Muscle layer of duodenum (tissue), 2 donors: ENCODE measurements around the gene CCDC33.

Experiments
- H3K27ac ChIP-seq: one replicate; pipeline ENCODE4 v1.7.0; 2013; ENCODE audit warnings: mild to moderate bottlenecking, low read length
- H3K27me3 ChIP-seq: one replicate; pipeline ENCODE4 v1.7.0; 2013; ENCODE audit warnings: low read depth, mild to moderate bottlenecking, control low read depth, low read length
- H3K36me3 ChIP-seq, 2 donors: one replicate each; pipeline ENCODE4 v1.7.0; 2013; ENCODE audit warnings: low read length in 2 of 2, control low read depth in 1 of 2, mild to moderate bottlenecking in 1 of 2; ENCODE audit not compliant: insufficient read depth in 2 of 2, control insufficient read depth in 1 of 2
- H3K4me1 ChIP-seq, 2 donors: one replicate each; pipeline ENCODE4 v1.7.0; 2013; ENCODE audit warnings: low read length in 2 of 2, mild to moderate bottlenecking in 2 of 2, control low read depth in 1 of 2, moderate library complexity in 1 of 2; ENCODE audit not compliant: insufficient read depth in 2 of 2, control insufficient read depth in 1 of 2
- H3K4me3 ChIP-seq, 2 donors: one replicate each; pipeline ENCODE4 v1.7.0; 2013; ENCODE audit warnings: low read length in 2 of 2, low read depth in 1 of 2, mild to moderate bottlenecking in 1 of 2
- H3K9me3 ChIP-seq, 2 donors: one replicate each; pipeline ENCODE4 v1.7.0; 2013; ENCODE audit warnings: low read length in 2 of 2, control low read depth in 1 of 2, mild to moderate bottlenecking in 1 of 2; ENCODE audit not compliant: control insufficient read depth in 1 of 2
- donor health status: healthy.

Gene CCDC33

DNA sequence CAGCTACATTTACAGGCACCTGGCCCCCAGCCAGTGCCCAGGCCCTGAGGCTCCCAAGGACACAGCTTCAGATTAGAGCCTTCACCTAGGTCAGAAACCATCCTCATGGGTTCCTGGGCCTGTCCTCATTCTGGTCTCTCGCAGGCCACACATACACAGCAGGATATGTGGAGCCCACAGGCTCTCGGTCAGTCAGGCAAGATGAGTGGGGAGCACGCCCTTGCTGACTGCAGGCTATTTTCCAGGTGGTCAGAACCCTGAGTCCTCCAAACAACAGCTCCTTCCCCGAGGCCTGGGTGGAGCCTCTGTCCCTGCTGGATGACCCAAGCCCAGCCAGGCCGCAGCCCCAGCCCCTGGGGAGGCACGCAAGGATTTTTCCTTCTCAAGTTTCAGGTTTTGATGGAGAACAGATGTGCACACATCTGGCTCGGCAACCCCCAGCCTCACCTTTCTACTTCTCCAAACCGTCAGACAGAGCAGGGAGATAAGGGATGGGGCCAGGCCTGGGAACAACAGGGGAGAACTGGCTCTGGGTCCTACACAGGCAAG is 35.2 kb upstream of the CCDC33 start:
- no peak overlapping the region for H3K27ac ChIP-seq
- H3K4me1 ChIP-seq = no peaks in the 10 kb centered on the region

DNA sequence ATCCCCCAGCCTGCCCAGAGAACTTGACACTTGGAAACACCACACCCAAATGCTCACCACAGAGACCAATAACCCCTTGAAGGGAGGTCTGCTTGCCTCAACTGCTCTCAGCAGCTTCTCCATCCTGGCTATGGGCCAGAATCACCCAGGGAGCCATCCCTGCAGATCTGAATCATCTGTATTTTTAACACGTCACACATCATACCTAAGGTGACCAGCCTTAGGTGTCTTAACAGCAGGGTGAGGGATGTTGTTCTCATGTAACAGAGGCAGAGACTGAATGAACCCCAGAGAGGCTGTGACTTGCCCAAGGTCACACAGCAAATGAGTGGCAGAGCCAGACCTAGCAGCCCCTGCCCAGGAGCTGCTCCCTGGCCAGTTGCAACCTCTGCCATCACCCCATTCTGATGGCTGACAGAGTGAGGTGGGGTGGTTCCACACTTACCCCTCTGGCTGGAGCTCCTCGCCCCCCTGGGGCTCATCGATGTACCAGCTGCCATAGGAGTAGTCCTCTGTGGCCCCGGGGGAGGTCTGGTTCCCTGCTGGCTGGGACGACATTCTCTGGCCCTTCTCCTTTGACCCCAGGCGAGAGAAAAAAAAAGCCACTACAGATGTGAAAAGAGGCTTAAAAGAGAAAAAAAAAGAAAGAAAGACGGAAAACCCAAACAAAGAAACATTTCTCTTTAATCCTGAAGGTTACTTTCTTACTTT is 34.3 kb upstream of the CCDC33 start:
- Histone ChIP-seq H3K4me1 (no peaks in the 10 kb centered on the region), H3K9me3 (no peaks in the 10 kb centered on the region), H3K27me3 (no peaks in the 10 kb centered on the region), H3K27ac (no peak overlapping the region), H3K36me3 (no peaks in the 10 kb centered on the region), H3K4me3 (no peak overlapping the region)

More for the DNA sequence above, 35.2 kb upstream of the CCDC33 start:
- no peaks in the 10 kb centered on the region for H3K27me3 ChIP-seq
- no peaks in the 10 kb centered on the region for H3K36me3 ChIP-seq
- H3K9me3 ChIP-seq = no peaks in the 10 kb centered on the region
- no peak overlapping the region for H3K4me3 ChIP-seq

DNA sequence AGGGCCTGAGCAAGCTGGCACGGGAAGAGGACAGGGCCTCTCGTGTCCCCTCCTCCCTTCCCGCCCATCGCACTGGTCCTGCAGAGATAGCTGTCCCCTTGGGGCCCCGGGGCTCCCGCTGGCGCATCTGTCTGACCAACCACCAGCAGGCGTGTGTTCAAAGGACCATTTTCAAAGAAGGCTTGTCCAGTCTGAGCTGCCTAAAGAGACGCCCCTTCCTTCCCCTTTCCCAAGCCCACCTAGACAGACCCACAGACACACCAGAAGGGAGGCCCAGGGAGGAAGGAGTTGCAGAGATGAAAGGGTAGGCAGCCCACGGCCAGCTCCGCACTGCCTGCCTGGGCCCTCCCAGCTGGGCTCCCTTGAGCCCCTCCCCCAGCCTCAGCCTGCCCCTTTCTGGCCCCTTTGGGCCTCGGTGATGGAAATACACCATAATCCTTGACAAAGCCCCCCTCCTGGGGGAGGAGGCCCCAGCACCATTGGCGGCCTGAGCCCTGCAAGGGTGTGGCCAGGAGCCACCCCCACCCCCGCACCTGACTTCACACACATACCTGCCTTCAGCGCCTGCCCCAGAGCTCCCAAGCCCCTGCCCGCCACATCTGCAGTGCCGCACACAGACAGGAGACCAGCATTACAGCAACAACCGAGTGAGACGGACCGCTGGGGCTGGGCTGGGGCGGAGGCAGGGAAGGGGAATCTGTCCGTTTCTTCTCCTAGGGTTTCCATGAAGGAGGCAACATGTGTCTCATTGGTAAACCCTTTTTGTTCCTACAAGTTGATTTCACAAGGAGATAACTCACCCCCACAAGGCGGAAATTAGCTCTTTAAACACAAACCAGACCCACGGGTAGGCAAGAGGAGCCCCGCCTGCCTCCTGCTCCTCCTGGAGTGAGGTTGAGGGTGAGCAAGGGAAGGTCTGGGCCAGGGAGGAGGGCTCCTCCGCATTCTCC is 33.4 kb upstream of the CCDC33 start, which contains the start of gene STRA6:
Gene STRA6, minus strand, starts transcription at position 336 of the 950 bp plus-strand sequence. CDS start 520 bp downstream, outside the sequence.
- Histone ChIP-seq H3K9me3 (no peaks in the 10 kb centered on the region), H3K27ac (no peak within 1 kb of the TSS), H3K4me3 (no peak within 1 kb of the TSS), H3K4me1 (no peaks in the 10 kb centered on the region), H3K36me3 (no peaks in the 10 kb centered on the region), H3K27me3 (no peaks in the 10 kb centered on the region)

DNA sequence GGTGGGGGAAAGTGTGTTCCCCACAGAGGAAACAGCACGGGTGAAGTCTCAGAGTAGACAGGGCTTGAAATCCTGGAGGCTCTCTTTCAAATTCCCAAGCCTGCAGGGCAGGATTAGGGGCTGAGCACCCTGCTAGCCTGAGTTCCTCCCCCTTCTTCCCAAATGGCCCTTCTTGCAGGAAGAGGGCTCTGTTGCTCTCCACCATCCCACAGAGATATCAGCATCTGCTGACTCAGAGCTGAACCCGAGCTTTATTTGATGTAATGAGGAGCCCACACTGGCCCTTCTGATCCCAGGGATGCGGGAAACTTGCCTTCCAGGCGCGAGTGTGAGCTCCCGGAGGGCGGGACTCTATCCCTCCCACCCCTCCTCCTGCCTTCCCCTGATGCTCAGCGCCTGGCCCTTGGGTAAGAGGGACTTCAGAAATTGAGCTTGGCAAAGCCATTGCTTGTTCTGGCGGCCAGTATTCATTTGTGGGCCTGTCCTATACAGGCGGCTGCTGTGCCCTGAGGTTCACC is 32.2 kb upstream of the CCDC33 start:
- Histone ChIP-seq H3K27me3 (no peaks in the 10 kb centered on the region), H3K36me3 (no peaks in the 10 kb centered on the region), H3K4me3 (no peak overlapping the region), H3K9me3 (no peaks in the 10 kb centered on the region), H3K4me1 (no peaks in the 10 kb centered on the region), H3K27ac (no peak overlapping the region)

DNA sequence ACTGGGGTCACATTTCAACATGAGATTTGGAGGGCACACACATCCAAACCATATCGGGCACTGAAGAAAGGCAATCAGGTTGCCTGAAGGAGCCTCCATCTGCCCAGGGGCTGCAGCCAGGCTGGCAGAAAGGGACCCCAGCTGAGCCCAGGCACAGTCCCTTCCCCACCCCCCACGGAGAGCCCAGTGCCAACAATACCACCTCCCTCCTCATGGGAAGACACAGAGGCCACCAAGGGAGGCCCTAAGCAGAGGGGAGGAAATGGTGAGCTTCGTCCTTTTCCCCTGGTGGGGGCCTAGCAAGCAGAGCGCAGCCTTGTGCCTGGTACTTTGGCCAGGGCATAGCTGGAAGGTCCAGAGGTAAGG is 30.6 kb upstream of the CCDC33 start:
- H3K4me3 ChIP-seq = no peak overlapping the region
- H3K36me3 ChIP-seq = no peaks in the 10 kb centered on the region
- H3K9me3 ChIP-seq = no peaks in the 10 kb centered on the region
- H3K4me1 ChIP-seq = peaks cover 0 to 4% of the 10 kb centered on the region in 2 donors
- no peaks in the 10 kb centered on the region for H3K27me3 ChIP-seq
- H3K27ac ChIP-seq = no peak overlapping the region

DNA sequence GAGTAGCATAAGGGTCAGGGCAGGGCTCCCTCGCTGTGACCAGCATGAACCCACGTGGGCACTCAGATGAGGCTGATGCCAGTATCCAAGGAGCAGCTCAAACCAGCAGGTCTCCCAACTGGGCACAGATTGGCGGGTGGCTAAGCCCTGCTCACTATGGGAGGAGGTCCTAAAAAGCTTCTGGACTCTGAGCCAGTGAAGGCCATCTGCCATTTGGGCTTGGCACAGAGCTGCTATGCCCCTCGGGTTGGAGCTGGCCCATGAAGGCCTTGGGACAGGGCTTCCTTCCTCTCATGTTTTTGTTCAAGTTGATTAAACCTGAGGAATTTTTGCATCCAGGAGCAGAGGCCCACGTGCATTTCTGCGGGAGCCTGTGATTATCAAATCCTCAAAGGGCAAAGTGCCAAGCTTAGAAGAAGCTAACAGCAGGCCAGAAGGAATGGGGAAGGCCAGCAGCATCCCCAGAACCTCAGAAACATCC is 29.3 kb upstream of the CCDC33 start:
- Histone ChIP-seq H3K4me3 (no peak overlapping the region), H3K36me3 (no peaks in the 10 kb centered on the region), H3K4me1 (peaks cover 0 to 4% of the 10 kb centered on the region in 2 donors), H3K27ac (no peak overlapping the region), H3K9me3 (no peaks in the 10 kb centered on the region), H3K27me3 (no peaks in the 10 kb centered on the region)

DNA sequence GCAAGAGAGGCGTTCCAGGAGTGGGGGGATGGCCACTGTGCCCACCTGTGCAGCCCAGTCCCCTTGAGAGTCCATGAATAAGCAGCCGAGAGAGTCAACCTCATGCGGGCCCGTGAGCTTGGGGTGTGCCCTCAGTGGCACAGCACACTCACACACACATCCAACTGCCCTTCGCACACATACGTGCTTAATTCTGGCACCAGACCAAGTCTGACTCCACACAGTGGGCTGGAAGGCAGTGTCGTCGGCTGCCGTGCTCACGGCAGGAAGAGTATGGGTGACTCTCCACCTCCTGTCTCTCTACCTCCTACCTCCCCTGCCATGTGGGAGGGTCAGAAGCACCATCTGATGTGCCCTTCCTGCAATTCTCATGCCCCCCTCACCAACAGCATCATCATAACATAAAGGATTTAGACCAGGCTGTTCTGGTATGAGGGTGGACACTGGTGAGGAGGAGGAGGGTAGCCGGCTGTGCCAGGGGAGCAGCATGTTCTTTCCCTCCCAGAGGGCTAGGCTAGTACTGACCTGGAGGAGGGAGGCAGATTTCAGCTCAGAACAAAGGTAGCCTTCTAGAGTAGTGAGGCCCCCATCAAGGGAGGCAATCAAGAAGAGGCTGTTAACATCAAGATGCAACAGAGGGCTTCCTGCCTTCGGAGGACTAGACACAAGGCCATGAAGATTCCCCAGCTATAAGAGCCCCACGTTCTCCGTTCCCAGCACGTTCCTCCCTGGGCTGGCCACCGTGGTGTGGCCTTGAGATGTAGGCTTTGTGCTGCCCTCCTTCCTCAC is 28.3 kb upstream of the CCDC33 start:
- peaks cover 0 to 4% of the 10 kb centered on the region in 2 donors for H3K4me1 ChIP-seq
- no peaks in the 10 kb centered on the region for H3K27me3 ChIP-seq
- no peak overlapping the region for H3K27ac ChIP-seq
- no peaks in the 10 kb centered on the region for H3K36me3 ChIP-seq
- no peak overlapping the region for H3K4me3 ChIP-seq
- H3K9me3 ChIP-seq = no peaks in the 10 kb centered on the region

DNA sequence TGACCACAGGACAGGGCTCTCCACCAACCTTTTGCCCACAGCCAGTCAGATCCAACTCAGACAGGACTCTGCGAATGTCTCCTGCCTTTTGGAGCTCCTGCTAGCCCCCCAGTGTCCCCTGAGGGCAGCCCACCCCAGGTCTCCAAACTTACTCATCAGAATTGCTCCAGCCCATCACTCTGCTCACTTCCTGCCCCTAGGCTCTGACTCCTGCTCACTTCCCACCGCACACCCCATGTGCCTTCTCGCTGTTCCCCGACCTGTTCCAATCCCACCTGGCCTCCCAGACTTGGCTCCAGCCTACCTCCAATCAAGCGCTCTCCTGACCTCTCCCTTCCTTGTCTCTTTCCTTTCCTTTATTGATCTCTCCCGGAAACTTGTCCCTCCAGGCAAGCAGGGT is 27.6 kb upstream of the CCDC33 start:
- Histone ChIP-seq H3K4me3 (no peak overlapping the region), H3K27ac (no peak overlapping the region), H3K9me3 (no peaks in the 10 kb centered on the region), H3K4me1 (peaks cover 0 to 4% of the 10 kb centered on the region in 2 donors), H3K36me3 (no peaks in the 10 kb centered on the region), H3K27me3 (no peaks in the 10 kb centered on the region)

DNA sequence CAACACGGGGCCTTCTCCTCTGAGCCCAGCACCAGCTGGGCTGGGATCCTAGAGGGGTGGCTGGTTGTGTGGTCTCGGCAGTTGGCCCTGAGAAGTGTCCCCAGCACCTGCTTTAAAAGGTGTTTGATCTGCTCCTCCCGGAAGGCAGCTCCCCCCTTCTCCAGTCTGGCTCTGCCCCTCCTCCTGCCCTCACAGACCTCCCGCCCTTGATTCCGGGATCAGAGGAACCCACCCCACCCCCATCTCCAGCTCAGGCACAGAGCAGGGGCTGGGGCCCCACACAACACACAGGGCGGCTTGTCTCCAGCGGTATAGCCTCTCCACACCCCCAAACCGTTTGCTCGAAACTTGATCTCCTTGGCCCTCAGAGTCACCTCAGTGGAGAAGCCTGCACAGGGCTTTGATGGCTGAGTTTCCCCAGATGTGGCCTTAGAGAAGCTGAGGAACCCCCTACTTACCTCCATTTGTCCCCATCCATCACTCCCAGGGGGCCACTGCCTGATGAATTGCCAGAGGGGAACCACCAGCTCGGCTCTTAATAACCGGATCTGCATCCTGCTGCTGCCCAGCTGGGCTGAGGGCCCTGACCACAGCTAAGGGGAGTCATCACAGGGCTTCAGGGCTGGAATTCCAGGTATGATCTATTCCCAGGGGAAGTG is 27.1 kb upstream of the CCDC33 start:
- Histone ChIP-seq H3K4me1 (peaks cover 0 to 4% of the 10 kb centered on the region in 2 donors), H3K4me3 (no peak overlapping the region), H3K27ac (no peak overlapping the region), H3K9me3 (no peaks in the 10 kb centered on the region), H3K27me3 (no peaks in the 10 kb centered on the region), H3K36me3 (no peaks in the 10 kb centered on the region)

DNA sequence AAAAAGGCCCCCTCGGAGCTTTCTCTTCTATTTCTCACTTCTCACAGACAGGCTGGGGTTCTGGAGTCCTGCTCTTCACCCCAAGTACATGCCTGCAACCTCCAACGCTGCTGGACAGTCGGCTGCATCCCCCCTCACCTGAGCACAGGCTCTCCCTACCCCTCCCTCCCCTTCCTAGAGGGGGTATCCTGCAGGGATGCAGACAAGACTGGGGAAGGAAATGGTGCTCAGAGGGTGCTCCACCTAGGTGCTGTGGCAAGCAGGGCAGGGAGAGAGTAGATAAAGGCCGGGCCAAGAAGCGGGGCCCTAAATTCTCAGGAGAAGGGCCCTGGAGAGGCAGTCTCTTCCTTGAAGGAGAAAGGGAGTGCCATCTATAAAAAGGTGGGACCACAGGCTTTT is 26.6 kb upstream of the CCDC33 start:
- Histone ChIP-seq H3K9me3 (no peaks in the 10 kb centered on the region), H3K27me3 (no peaks in the 10 kb centered on the region), H3K36me3 (no peaks in the 10 kb centered on the region), H3K4me3 (no peak overlapping the region), H3K27ac (no peak overlapping the region), H3K4me1 (peaks cover 0 to 4% of the 10 kb centered on the region in 2 donors)
